Esophagus muscularis mucosa (tissue), 3 donors: ENCODE results near the gene PAX9.

Experiments used
- CTCF ChIP-seq, 3 experiments: fragments of 200-600 bp in 2 of 3; fragments of 450-650 bp in 1 of 3; sonication (generic) in 2 of 3; IDR thresholded peaks; one replicate each; pipeline ENCODE4 v1.5.1; 2017 to 2019; ENCODE audit warnings: antibody characterized with exemption in 3 of 3, mild to moderate bottlenecking in 2 of 3, moderate library complexity in 1 of 3
- POLR2A ChIP-seq: fragments of 450-650 bp; IDR thresholded peaks from one replicate; pipeline ENCODE4 v1.6.1; 2017; ENCODE audit warnings: antibody characterized with exemption, moderate library complexity, mild to moderate bottlenecking, low read depth
- POLR2AphosphoS5 ChIP-seq, 2 donors: sonication (generic); formaldehyde crosslinking; IDR thresholded peaks; one replicate each; pipeline ENCODE4 v1.6.1; 2017; ENCODE audit warnings: antibody characterized with exemption in 2 of 2

- TF ChIP-seq CTCF (IDR thresholded peaks at IDR 0.05) (no peak), POLR2AphosphoS5 (IDR thresholded peaks at IDR 0.05) (no peak), POLR2A (no peak)
Measured at GRCh38 chr14:36654794-36655381, 6.8 kb upstream of the PAX9 start.
